RWPE1 (cell line): ENCODE data around the gene GSK3B.

Experiments
- CTCF ChIA-PET: fragments of 350-600 bp; sonication (Branson Sonifier 250); formaldehyde crosslinking; extraction: SDS; loops from one replicate; lab custom pipeline; 2021; lab: Yijun Ruan, JAX
- POLR2A ChIA-PET: fragments of 400-600 bp; formaldehyde crosslinking; extraction: SDS; loops from one replicate; lab custom pipeline; 2020; ENCODE audit warnings: antibody characterized with exemption; ENCODE audit not compliant: low non-redundant PET; lab: Yijun Ruan, JAX
- DNase-seq: peaks from one replicate; pipeline ENCODE4 v3.0.0; 2012; ENCODE audit warnings: low spot score
- H3K27ac ChIP-seq: fragments of 450-650 bp; 2 replicates; pipeline ENCODE4 v1.5.1; 2017
- CTCF ChIP-seq: fragments of 450-650 bp; conservative IDR thresholded peaks from 2 replicates; pipeline ENCODE4 v1.5.1; 2017; ENCODE audit warnings: low read depth, mild to moderate bottlenecking

The GSK3B gene

GRCh38 chr3:120130656-120131055 is 36.4 kb upstream of the GSK3B start:
- CTCF ChIA-PET: interaction anchor here (0.7 to 0.9 kb wide), 2 partner anchors 16 to 437 kb away, joined by 3 to 4 read pairs; no protein-coding TSS in a partner anchor
- no peak for TF ChIP-seq CTCF
- no peak for DNase-seq
- no peak overlapping the region for H3K27ac ChIP-seq
- POLR2A ChIA-PET: interaction anchor here (0.7 kb wide), 1 partner anchor 279 kb away, joined by 3 read pairs; no protein-coding TSS in a partner anchor

- DNase-seq: no peak
- POLR2A ChIA-PET: no interaction called here
- H3K27ac ChIP-seq: no peak overlapping the region
- no peak for TF ChIP-seq CTCF
- CTCF ChIA-PET: no interaction called here
These were observed 35.7 kb upstream of the GSK3B start for GRCh38 chr3:120129718-120130513.

- TF ChIP-seq CTCF: no peak
- no peak overlapping the region for H3K27ac ChIP-seq
- ChIA-PET POLR2A (no interaction called here), CTCF (no interaction called here)
- DNase-seq: no peak
These were observed 34.8 kb upstream of the GSK3B start for GRCh38 chr3:120129051-120129450.

GRCh38 chr3:120125992-120126391 is 31.7 kb upstream of the GSK3B start:
- H3K27ac ChIP-seq: no peak overlapping the region
- CTCF ChIA-PET: interaction anchor here (0.6 kb wide), 1 partner anchor 28 kb away, joined by 3 read pairs; no protein-coding TSS in a partner anchor
- POLR2A ChIA-PET: no interaction called here
- no peak for DNase-seq
- TF ChIP-seq CTCF: no peak

- TF ChIP-seq CTCF: no peak
- DNase-seq: no peak
- ChIA-PET POLR2A (no interaction called here), CTCF (interaction anchor here (0.6 kb wide), 2 partner anchors 75 to 1888 kb away, joined by 3 to 4 read pairs; no protein-coding TSS in a partner anchor)
- no peak overlapping the region for H3K27ac ChIP-seq
These were observed 25.7 kb upstream of the GSK3B start for GRCh38 chr3:120119846-120120510.

- TF ChIP-seq CTCF: no peak
- no peak overlapping the region for H3K27ac ChIP-seq
- no peak for DNase-seq
- CTCF ChIA-PET: no interaction called here
- POLR2A ChIA-PET: no interaction called here
These were observed 20.7 kb upstream of the GSK3B start for GRCh38 chr3:120114981-120115380.
